GM19239 (cell line): ENCODE data around the gene PTK7.
"Not testable (repeated sequence)": the region's sequence is repeated elsewhere in the genome, so short reads cannot be mapped to it uniquely, and the experiment has no call there.

Experiments
- DNase-seq: peaks from one replicate; pipeline ENCODE4 v3.0.0; 2011; ENCODE audit warnings: low spot score; ENCODE audit not compliant: insufficient read length
- FAIRE-seq: peaks from 2 replicates; lab custom pipeline; 2011; peaks lifted over from hg19 to GRCh38; lab: Jason Lieb, UNC

PTK7 gene

DNA sequence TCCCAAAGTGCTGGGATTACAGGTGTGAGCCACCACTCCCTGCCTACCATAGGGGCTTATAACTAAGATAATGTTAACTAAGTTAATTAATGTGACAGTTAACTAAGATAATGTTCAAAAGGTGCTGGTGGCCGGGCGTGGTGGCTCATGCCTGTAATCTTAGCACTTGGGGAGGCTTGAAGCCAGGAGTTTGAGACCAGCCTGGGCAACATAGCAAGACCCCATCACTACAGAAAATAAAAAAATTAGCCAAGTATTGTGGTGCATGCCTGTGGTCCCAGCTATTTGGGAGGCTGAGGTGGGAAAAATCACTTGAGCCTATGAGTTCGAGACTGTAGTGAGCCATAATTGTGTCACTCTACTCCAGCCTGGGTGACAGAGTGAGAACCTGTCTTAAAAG, 62.2 kb downstream of the PTK7 start:
- no peak for DNase-seq
- no peak for FAIRE-seq

GRCh38 chr6:43139973-43140372, 63.9 kb downstream of the PTK7 start:
- FAIRE-seq: not testable (repeated sequence)

DNA sequence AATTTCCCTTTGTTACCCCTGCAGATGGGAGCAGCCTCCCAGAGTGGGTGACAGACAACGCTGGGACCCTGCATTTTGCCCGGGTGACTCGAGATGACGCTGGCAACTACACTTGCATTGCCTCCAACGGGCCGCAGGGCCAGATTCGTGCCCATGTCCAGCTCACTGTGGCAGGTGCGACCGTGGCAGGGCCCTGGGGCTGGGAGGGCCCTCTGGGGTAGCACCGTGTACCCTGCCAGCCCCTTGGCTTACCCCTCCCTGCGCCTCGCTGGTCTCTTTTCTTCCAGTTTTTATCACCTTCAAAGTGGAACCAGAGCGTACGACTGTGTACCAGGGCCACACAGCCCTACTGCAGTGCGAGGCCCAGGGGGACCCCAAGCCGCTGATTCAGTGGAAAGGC, 65.5 kb downstream of the PTK7 start:
- FAIRE-seq (no peak), DNase-seq (no peak)

More at GRCh38 chr6:43139973-43140372, 63.9 kb downstream of the PTK7 start:
- not testable (repeated sequence) for DNase-seq

DNA sequence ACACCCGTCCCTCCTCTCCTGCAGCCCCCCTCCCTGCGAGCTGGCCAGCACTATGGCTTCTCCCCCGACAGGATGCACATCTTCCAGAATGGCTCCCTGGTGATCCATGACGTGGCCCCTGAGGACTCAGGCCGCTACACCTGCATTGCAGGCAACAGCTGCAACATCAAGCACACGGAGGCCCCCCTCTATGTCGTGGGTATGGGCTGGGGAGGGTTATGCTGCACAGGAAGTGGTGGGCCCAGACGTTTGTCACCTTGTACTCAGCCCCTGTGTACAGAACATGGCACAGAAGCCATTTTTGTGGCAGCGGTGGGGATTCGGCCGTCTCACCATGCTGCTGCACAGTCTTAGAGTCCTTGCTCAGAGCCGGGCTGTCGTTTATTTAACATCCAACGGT, 66.0 kb downstream of the PTK7 start:
- DNase-seq: no peak
- FAIRE-seq: no peak

DNA sequence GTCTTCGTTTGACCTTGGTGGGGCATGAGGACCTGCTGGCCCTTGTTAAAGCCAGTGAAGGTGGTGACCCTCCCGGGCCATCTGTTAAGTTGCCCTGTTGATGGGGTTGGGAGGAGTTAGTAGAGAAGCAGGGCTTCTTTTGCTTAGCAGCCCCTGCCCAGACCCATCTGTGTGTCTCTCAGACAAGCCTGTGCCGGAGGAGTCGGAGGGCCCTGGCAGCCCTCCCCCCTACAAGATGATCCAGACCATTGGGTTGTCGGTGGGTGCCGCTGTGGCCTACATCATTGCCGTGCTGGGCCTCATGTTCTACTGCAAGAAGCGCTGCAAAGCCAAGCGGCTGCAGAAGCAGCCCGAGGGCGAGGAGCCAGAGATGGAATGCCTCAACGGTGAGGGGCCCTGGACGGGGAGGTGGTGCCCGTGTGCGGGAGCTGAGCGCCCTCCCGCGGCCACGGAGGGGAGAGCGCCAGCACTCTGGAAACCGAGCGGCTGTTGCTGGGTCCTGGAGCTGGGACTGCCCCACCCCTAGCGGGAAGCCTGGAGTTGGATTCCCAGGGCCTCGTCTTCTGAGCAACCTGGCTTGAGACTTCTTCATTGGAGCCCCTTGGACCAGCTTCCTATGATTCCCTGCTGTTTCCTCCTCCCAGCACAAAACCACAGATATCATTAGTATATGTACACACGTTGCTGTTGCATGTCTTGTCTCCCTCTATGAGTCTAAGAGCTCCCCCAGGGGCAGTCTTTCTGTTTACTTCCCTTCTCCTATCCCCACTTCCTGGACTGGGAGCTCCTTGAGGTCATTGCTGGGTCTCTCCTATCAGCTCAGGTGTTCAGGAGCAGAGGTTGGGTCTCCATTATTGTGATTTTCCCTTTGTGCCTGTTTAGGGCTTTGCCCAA, 67.4 kb downstream of the PTK7 start:
- FAIRE-seq: no peak
- peak; percentile 91 for DNase-seq

DNA sequence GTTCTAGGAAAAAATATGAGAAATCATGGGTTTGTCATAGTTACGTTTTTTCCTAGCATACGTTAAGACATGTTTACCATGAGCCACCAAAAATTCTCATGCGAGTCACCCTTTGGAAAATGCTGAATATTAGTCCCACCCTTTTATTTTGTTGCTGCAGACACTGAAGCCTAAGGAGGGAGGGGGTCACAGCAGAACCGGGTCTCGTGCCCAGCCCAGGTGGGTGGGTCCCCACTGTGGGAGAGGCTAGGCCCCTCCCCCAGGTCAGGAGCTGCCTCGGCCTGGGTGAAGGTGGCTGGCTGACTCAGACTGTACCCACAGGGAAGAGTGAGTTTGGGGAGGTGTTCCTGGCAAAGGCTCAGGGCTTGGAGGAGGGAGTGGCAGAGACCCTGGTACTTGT, 68.8 kb downstream of the PTK7 start:
- no peak for DNase-seq
- no peak for FAIRE-seq

DNA sequence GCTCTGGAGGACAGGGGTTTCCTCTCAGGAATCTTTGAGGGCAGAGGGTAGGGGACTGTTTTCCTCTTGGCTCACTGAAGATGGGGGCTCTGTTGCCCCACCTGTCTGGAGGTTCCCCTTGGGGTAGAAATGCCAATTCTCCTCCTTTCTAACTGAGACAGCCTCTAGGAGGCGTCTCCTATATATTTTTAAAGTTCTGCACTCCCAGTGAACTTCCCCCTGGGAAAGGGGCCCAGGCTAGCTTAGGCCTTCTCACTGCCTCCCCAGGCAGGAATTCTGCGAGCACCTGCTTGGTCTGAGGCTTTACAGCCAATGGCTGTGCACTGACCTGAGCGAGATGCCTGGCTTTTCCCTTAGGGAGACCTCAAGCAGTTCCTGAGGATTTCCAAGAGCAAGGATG, 70.1 kb downstream of the PTK7 start:
- no peak for DNase-seq
- FAIRE-seq: no peak

- no peak for FAIRE-seq
These were observed 70.9 kb downstream of the PTK7 start for GRCh38 chr6:43146709-43147688.

DNA sequence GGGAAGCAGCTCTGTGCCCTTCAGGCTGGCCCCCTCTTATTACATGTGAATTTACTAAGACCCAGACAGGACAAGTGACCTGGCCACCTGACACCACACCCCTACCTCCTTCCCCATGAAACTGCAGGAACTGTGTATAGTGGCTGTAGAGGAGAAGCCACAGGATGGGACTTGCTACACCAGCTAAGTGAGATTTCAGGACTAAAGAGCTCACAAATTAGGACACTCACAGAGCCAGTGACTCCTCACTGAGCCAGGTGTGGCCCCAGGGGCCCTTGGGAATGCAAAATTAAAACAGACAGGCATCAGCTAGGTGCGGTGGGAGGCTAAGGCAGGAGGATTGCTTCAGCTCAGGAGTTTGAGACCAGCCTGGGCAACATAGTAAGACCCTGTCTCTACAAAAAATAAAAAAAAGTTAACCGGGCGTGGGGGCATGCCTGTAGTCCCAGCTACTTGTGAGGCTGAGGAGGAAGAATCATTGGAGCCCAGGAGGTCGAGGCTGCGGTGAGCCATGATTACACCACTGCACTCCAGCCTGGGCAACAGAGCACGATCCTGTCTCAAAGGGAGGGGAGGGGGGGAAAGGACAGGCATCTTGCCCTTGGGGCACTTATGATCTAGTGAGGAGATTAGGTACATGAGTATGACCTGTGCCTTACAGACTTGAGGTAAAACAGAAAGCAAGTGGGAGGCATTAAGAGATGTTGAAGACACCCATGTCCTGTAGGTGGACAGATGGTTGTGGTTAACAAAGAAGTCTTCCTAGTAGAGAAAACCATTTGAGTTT, 71.8 kb downstream of the PTK7 start:
- no peak for DNase-seq
- FAIRE-seq: no peak

More at GRCh38 chr6:43146709-43147688, 70.9 kb downstream of the PTK7 start:
- DNase-seq: no peak

DNA sequence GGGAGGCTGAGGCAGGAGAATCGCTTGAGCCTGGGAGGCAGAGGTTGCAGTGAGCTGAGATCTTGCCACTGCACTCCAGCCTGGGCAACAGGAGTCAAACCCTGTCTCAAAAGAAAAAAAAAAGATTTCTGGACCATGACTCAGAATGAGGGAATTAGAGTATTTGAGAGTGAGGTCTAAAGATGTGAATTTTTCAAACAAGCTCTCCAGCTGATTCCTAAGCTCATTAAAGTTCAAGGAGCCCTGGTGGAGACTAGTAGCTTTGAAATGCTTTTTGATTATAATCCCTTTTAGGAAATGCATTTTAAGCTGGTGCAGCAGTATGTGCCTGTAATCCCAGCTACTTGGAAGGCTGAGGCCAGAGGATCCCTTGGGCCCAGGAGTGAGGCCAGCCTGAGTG, 73.2 kb downstream of the PTK7 start:
- DNase-seq (no peak), FAIRE-seq (no peak)

GRCh38 chr6:43150051-43150751, 74.1 kb downstream of the PTK7 start:
- FAIRE-seq (no peak), DNase-seq (no peak)

GRCh38 chr6:43159599-43159998, 83.5 kb downstream of the PTK7 start:
- FAIRE-seq (no peak), DNase-seq (no peak)

- FAIRE-seq (no peak), DNase-seq (no peak)
These were observed 87.8 kb downstream of the PTK7 start for GRCh38 chr6:43163899-43164298.

DNA sequence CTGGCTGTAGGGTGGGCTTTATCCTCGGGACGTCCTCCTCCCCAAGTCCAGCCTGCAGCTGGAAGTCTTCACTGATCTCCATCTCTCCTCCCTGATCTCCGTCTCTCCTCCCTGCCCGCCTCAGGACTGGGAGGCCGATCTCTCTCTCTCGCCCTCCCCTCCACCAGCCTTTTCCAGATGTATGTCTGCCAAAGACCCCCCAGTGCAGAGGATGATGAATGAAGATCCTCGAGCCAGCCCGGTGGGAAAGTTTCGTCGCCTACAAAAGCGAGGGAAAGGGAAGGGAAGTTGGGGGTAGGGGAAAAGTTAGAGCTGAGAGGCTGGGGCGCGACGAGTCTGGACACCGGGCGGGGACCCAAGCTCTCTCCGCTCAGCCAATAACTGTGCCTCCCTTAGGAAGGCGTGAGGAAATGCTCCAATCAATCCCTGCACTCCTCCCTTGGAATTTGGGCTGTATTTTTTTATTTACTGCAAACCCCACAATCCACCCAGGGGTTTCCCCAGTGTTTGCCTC, 94.4 kb downstream of the PTK7 start:
- FAIRE-seq: no peak
- no peak for DNase-seq

GRCh38 chr6:43170931-43171706, 95.0 kb downstream of the PTK7 start, which contains the start of gene SRF:
Gene SRF (plus strand): TSS chr6:43171269. CDS start chr6:43171657, 388 bp downstream.
- FAIRE-seq: peak; percentile 95

GRCh38 chr6:43171707-43172103, 95.6 kb downstream of the PTK7 start:
- FAIRE-seq (no peak), DNase-seq (no peak)

More at GRCh38 chr6:43170931-43171706, 95.0 kb downstream of the PTK7 start, which contains the start of gene SRF:
- DNase-seq: peak; percentile 90

DNA sequence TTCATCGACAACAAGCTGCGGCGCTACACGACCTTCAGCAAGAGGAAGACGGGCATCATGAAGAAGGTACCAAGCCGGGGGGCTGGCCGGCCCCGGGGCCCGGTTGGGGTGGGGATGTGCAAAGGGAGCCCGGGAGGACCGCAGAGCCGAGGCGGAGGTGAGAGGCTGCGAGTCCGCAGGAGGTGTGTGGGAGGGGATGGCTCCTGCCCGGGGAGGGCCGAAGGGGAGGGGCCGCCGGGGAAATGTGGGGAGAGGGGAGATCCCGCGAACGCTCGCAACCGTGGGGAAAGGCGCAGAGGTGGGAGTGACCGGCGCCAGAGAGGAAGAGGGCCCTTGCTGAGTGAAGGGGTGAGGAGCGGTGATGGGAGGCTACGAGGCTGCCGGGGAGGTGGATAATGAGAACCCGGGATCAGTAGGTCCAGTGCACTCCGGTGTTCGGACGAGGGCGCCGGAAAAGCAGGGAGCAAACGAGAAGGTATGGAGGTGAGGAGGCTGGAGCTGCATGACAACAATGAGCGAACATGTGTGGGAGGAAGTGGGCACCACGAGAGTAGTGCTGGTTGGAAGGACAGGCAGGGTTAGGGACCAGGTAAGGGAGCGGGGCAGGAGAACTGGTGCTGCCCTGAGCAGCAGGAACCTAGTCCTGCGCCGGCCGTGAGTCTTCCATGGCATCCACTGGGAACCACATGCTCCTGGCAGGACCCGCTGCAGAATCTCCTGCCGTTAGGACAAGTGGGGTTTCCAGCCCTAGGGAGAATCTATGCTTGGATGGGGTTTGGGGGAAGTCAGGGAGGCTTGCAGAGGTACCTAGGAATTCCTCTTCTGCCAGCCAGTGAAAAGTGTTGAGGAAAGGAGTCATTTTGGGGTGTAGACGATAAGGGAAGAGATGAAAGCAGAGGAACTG, 96.2 kb downstream of the PTK7 start:
- no peak for FAIRE-seq
- DNase-seq: no peak
